Measurements from ENCODE around the gene NUP210L. TPM values are rescaled to one million over a fixed set of nuclear protein-coding genes. Genes with fewer than 3 reads are reported as not detected.

Gene NUP210L
- total and polyA plus RNA-seq, 2 of the 13 experiments (the other 11 are each of a cell fraction or from before 2014, with no cell fraction given) = not detected

DNA sequence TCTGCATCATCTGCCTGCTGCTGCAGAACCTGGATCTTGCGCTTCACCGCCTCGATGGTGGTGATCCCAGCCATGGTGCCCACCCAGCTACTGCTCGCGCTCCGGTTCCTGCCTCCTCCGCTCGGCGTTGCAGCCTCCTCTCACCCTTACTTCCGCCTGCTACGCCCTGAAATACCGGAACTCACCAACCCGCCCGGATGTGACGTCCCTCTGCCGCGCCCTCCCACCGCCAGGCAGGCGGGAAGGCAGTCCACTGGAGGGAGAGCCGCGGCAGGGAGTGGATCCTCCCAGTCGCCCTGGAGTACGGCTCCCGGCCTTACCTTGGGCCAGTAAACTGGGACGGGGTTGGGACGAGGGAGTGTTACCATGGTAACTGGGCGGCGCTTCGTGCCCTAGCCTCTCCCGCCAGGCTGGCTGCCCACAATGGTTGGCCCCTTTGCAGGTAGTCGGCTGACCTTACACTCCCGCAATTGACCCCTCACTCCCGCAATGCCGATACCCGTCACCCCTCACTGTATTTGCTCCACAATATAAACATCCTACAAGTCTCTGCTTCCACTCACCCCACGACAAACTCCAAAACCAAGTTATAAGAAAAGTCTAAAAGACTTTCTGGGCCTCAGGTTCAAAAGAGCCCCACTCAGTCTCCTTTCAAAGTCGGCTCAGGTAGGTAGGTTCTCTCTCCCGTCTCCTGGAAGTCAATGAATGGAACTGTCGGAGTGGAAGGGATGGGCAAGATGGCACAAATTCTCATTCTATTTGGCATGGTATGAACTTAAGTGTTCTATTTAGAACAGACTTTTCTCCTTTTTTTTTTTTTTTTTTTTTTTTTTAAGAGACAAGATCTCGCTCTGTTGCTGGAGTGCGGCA lies 28.4 kb upstream of the NUP210L start (continued):
- TF ChIP-seq, protein P1, sequence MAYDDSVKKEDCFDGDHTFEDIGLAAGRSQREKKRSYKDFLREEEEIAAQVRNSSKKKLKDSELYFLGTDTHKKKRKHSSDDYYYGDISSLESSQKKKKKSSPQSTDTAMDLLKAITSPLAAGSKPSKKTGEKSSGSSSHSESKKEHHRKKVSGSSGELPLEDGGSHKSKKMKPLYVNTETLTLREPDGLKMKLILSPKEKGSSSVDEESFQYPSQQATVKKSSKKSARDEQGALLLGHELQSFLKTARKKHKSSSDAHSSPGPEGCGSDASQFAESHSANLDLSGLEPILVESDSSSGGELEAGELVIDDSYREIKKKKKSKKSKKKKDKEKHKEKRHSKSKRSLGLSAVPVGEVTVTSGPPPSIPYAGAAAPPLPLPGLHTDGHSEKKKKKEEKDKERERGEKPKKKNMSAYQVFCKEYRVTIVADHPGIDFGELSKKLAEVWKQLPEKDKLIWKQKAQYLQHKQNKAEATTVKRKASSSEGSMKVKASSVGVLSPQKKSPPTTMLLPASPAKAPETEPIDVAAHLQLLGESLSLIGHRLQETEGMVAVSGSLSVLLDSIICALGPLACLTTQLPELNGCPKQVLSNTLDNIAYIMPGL (CRISPR knock-in tag; IDR thresholded peaks at IDR 0.05; ENCODE audit: borderline replicate concordance in 1 of 2, low read depth in 1 of 2) = peak in 1 of 2 experiments; percentile 89; a peak in 2 of 4 replicates
- TF ChIP-seq KDM2A (CRISPR knock-in tag; IDR thresholded peaks at IDR 0.05; ENCODE audit: borderline replicate concordance, low read depth) = peak; percentile 20
- TF ChIP-seq RBFOX2 (IDR thresholded peaks at IDR 0.05; ENCODE audit: low read depth, low read length) = peak; percentile 82
- no peak for TF ChIP-seq PRMT3 (CRISPR knock-in tag; IDR thresholded peaks at IDR 0.05; ENCODE audit: borderline replicate concordance, low read depth)
- TF ChIP-seq, protein P2, sequence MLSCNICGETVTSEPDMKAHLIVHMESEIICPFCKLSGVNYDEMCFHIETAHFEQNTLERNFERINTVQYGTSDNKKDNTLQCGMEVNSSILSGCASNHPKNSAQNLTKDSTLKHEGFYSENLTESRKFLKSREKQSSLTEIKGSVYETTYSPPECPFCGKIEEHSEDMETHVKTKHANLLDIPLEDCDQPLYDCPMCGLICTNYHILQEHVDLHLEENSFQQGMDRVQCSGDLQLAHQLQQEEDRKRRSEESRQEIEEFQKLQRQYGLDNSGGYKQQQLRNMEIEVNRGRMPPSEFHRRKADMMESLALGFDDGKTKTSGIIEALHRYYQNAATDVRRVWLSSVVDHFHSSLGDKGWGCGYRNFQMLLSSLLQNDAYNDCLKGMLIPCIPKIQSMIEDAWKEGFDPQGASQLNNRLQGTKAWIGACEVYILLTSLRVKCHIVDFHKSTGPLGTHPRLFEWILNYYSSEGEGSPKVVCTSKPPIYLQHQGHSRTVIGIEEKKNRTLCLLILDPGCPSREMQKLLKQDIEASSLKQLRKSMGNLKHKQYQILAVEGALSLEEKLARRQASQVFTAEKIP (CRISPR knock-in tag; IDR thresholded peaks at IDR 0.05; ENCODE audit: borderline replicate concordance) = no peak
- no peak for TF ChIP-seq ZNF12 (CRISPR knock-in tag; IDR thresholded peaks at IDR 0.05)
- TF ChIP-seq MLLT10 (CRISPR knock-in tag; IDR thresholded peaks at IDR 0.05) = no peak
- TF ChIP-seq, protein P3, sequence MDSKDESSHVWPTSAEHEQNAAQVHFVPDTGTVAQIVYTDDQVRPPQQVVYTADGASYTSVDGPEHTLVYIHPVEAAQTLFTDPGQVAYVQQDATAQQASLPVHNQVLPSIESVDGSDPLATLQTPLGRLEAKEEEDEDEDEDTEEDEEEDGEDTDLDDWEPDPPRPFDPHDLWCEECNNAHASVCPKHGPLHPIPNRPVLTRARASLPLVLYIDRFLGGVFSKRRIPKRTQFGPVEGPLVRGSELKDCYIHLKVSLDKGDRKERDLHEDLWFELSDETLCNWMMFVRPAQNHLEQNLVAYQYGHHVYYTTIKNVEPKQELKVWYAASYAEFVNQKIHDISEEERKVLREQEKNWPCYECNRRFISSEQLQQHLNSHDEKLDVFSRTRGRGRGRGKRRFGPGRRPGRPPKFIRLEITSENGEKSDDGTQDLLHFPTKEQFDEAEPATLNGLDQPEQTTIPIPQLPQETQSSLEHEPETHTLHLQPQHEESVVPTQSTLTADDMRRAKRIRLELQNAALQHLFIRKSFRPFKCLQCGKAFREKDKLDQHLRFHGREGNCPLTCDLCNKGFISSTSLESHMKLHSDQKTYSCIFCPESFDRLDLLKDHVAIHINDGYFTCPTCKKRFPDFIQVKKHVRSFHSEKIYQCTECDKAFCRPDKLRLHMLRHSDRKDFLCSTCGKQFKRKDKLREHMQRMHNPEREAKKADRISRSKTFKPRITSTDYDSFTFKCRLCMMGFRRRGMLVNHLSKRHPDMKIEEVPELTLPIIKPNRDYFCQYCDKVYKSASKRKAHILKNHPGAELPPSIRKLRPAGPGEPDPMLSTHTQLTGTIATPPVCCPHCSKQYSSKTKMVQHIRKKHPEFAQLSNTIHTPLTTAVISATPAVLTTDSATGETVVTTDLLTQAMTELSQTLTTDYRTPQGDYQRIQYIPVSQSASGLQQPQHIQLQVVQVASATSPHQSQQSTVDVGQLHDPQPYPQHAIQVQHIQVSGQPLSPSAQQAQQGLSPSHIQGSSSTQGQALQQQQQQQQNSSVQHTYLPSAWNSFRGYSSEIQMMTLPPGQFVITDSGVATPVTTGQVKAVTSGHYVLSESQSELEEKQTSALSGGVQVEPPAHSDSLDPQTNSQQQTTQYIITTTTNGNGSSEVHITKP (CRISPR knock-in tag; IDR thresholded peaks at IDR 0.05; ENCODE audit: low read depth) = peak; percentile 95
- no peak for TF ChIP-seq JUND (CRISPR knock-in tag; IDR thresholded peaks at IDR 0.05)
- TF ChIP-seq ZFP41 (CRISPR knock-in tag; IDR thresholded peaks at IDR 0.05; ENCODE audit: borderline replicate concordance) = peak; percentile 89; the same call in 1 of the 2 replicates
- peak; percentile 84; the same call in 1 of the 2 replicates for TF ChIP-seq FIP1L1 (IDR thresholded peaks at IDR 0.05; ENCODE audit: borderline replicate concordance, insufficient read depth, low read depth, low read length)
- no peak for TF ChIP-seq ATAD3A (CRISPR knock-in tag; IDR thresholded peaks at IDR 0.05)
- TF ChIP-seq ZNF431 (CRISPR knock-in tag; IDR thresholded peaks at IDR 0.05; ENCODE audit: borderline replicate concordance, low read depth) = peak; percentile 41; the same call in 1 of the 2 replicates
- peak; percentile 58; the same call in 1 of the 2 replicates for TF ChIP-seq SMAD1 (CRISPR knock-in tag; IDR thresholded peaks at IDR 0.05; ENCODE audit: borderline replicate concordance, low read depth)
- no peak for TF ChIP-seq NBN (conservative IDR thresholded peaks at IDR 0.05)

Data from HepG2 (cell line).